ENCODE data around the gene HSPB8.

Gene HSPB8

DNA sequence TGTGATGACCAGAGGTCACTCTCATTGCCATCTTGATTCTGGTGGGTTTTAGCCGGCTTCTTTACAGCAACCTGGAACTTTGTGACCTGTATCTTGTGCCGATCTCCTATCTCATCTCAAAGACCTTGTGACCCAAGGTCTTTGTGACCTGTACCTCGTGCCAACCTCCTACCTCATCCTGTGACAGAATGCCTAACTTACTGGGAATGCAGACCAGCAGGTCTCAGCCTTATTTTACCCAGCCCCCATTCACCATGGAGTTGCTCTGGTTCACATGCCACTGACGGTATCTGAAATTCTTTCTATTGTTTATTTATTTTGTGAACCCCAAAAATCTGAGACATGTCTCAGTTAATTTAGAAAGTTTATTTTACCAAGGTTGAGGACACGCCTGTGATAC is 7.4 kb upstream of the HSPB8 start:
- DNase-seq: no peak

DNA sequence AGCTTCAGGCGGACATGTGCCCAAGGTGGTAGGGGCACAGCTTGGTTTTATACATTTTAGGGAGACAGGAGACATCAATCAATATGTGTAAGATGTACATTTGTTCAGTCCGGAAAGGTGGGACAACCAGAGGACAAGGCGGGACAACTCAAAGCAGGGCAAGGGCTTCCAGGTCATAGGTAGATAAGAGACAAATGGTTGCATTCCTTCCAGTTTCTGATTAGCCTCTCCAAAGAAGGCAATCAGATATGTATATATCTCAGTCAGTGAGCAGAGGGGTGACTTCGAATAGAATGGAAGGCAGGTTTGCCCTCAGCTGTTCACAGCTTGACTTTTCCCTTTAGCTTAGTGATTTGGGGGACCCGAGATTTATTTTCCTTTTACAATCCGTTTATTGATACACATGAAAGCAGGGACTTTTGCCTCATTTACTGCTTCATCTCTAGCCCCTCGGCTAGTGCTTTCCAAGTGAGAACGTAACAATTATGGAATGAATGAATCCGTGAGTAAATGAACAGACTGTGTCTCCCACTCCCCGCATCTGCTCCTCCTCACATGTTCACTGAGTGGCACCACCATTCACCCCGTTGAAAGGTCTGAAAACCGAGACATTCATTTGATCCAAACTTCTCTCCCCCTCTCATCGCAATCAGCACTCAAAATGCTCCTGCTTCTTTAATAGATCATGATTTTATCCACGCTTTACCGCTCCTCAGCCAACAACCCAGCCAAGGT is 6.9 kb upstream of the HSPB8 start:
- no peak for DNase-seq

DNA sequence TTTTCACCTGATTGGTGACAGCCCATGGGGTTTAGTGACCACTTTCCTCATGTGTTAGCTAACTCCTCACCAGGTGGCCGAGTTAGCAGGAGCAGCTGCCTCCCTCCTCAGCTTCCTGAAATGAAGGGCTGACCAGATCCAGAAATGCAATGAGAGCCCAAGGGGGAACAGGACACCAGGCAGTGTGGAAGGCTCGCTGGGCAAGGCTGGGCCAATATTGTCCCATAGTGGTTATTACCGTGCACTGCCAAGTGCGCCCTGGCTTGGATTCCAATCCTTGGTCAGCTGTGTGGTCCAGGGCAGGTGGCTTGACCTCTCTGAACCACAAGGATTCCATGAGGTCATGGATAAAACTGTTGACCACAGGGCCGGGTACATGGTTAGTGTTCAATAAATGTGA is 3.6 kb upstream of the HSPB8 start:
- no peak for DNase-seq

DNA sequence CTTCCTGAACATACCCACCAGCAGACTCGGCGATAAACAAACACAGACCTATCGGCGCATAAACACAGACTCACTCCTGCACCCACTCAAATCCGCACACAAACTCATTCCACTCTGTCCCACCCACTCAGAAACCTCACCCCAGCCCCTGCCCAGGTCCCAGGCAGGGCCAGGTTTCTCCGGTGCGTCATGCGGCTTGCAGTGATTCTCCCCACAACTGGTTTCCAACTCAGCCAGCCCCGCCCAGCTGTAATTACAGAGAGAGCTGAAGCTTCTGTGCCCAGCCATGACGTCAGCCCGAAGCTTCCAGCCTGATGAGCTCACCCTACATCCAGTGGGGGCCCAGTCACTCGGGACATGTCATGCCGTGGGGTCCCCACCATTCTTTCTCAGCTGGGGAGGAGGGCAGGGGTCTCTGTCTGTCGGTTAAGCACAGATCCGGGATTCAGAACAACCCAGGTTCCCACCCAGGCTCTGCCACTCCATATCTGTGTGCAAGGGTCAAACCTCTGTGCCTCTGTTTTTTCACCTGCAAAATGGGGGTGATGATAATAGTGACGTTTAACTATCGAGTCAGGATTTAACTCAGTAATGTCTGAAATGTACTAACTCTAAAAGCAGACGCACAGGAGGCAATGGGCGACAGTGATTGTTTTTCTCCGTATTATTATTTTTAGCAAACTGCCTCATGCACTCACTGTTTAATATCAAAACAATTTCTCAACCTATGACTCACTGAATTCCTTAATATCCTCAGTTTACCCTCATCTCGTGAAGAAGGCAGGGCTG is 2.3 kb upstream of the HSPB8 start:
- DNase-seq: peak; percentile 88

DNA sequence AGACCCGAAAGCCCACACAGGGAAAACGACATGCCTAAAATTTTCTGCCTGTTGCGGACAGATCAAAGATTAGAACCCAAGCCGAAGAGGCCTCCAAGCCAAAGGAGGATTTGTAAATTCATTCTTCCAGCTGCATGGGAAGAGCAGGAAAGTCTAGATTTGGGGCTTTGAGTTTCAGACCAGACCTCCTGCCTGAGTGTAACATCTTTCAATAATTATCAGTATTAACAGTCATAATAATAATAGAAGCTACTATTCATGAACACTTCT is 1.7 kb upstream of the HSPB8 start:
- DNase-seq: no peak

DNA sequence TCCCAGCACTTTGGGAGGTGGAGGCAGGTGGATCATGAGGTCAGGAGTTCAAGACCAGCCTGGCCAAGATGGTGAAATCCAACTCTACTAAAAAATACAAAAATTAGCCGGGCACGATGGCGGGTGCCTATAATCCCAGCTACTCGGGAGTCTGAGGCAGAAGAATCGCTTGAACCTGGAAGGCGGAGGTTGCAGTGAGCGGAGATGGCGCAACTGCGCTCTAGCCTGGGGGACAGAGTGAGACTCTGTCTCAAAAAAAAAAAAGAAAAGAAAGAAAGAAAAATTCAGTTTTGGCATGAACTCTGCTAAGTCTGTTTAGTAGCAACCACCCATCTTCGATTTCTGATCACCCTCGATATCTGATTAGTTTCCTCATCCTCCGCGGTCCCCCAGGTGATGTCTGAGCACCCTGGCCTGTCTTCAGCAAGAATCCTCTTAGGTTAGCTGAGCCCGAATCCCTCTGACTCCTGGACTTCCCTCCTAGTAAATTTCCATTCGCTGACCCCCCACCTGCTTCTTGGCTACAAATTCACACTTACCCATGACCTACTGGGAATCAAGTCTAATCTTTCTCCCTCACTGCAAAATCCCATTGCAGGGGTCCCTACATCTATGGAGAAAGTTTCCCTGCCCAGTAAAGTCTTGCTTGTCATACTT is 879 bp upstream of the HSPB8 start:
- DNase-seq: no peak

DNA sequence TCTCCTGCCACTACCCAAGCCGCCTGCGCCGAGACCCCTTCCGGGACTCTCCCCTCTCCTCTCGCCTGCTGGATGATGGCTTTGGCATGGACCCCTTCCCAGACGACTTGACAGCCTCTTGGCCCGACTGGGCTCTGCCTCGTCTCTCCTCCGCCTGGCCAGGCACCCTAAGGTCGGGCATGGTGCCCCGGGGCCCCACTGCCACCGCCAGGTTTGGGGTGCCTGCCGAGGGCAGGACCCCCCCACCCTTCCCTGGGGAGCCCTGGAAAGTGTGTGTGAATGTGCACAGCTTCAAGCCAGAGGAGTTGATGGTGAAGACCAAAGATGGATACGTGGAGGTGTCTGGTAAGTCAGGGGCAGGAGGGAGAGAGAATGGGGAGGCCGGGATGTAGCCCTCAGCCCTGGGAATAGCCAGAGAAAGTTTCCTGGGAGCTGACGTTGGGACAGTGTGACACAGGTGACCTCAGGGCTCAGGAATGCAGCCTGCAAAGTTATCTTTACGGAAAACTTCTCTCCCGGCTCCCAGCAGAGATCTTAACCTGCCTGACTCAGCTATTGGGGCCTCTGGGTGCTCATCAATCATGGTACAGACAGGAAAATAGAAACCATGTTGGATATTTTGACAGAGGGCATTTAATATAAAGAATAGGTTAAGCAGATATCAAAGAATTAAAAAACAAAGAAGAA is 747 bp downstream of the HSPB8 start:
- peak; percentile 72 for DNase-seq

DNA sequence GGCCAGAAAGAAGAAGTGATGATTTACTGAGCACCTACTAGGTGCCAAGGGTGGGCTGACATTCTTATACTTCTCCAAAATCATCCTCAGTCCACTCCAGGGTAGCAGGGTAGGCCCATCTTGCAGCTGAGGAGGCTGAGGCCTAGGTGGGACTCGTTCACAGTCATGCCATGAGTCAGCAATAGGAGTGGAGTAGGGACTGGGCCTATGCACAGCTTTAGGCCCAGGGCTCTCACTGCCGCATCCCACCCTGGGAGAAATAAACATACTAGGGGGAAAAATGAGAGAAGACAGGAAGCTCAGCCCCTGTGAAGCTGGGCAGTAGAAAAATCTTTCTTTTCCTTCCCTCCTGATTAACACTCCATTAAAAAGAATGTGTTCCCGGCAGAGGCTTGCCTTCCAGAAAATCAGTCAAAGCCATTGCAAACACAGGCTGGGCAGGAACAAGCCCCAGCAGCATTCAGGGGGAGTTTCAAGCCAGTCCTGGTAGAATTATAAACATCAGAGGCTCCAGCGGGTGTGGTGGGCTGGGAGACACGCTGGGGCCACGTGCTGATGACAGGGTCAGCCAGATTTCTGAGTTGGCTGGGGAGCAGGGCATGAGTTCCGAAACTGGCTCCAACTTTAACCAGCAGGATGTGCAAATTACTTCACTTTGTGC is 1.8 kb downstream of the HSPB8 start:
- DNase-seq: peak; percentile 52

DNA sequence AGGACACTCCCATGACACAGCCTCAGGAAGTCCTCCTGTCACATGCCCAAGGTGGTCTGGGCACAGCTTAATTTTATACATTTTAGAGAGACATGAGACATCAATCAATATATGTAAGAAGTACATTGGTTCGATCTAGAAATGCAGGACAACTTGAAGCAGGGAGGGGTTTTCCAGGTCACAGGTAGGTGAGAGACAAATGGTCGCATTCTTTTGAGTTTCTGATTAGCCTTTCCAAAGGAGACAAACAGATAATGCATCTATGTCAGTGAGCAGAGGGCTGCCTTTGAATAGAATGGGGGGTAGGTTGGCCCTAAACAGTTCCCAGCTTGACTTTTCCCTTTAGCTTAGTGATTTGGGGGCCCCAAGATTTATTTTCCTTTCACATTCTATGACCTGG is 2.5 kb downstream of the HSPB8 start:
- no peak for DNase-seq

DNA sequence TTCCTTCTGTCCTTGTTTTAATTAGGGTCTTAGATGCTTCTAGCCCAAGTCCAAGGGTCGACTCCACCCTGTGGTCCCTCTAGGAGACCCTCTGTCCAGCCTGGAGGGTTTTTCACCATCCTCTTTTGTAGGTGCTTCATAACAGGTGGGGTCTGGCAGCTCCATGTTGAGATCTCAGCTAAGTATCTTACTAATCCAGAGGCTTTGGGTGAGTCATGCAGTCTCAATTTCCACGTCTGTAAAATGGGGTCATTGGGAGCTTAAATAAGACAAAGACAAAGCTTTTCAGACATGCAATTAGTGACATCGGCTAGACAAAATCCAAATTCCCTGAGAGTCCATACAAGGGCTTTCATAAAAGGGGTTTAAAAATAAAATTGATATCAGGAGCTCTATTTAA is 3.2 kb downstream of the HSPB8 start:
- no peak for DNase-seq

DNA sequence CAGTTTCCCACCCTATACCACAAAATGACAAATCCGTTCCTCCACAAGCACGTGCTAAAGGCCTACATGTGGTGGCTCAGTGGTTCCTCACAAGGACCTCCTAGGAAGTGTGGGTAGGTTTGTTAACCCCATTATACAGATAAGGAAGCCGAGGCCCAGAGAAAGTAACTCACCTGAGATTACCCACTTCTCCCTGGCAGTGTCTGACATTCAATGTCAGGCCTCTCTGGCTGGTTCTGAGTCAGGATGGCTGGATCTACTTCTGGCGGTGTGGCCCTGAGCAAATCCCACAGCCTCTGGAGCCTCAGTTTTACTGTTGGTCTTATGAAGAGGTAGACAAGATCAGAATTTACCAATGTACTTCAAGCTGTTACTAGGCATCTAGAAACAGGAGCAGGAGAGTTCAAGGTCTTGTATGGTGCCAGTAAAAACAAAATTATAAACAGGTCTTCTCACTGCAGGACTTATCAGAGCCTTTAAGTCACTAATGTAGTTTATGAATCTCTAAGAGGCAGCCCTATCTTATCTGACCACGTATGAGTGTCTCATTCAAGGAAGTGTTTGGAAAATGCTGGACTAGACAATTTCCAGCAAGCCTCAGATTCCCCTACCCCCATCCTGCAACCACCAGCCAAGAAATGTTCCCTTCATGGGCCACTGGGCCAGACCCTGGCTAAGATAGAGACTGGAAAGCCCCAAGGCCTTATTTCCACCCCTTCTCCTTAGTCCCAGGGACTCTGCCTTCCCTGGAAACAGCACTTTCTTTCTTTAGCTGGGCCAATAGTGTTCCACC is 4.2 kb downstream of the HSPB8 start:
- DNase-seq: no peak

DNA sequence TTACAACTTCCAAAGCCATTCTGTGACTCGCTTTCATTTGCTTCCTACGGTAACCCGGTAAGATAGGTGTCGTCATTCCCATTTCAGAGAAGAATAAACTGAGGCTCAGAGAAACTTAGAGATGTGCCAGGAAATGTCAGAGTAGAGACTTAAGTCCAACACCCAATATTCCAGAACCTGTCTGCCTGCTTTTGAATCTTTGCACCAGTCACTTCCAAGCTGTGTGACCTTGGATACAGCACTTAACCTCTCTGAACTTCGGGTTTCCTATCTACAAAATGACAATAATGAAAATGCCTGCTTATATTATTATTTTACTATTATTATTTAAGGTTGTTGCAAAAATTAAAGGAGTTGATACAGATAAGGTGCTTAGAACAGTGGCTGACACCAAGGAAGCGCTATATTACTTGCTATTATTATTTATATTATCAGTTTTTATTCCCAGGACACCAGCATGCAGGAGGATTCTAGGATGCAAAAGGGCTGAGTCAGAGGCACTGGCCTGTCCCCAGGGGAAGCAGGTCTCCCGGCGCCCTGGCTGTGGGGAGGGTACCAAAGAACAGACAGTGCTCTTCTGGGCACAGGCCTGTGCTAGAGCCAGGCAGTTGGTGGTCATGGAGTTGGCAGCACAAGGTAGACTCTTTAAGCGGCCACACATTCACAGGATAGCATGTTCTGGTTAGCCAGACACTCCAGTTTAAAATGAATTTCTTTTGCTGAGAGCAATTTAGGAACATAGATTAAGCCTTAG is 5.4 kb downstream of the HSPB8 start:
- DNase-seq: no peak

DNA sequence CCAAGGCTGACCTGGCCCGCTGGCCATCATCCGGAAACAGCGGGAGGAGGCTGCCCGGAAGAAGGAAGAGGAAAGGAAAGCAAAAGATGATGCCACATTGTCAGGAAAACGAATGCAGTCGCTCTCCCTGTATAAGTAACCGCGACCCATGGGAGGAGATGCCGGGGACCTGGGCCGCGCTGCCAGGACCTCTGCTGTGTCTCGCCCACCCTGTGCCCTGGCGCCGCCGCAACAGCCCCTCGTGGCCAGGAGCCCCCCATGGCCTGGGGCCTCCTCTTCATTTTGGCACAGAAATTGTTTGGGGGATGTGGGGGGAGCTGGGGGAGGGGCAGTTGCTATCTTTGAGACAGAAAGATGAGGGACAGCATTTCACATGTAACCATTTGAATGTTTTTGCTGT is 16.5 kb downstream of the HSPB8 start:
- DNase-seq: no peak

DNA sequence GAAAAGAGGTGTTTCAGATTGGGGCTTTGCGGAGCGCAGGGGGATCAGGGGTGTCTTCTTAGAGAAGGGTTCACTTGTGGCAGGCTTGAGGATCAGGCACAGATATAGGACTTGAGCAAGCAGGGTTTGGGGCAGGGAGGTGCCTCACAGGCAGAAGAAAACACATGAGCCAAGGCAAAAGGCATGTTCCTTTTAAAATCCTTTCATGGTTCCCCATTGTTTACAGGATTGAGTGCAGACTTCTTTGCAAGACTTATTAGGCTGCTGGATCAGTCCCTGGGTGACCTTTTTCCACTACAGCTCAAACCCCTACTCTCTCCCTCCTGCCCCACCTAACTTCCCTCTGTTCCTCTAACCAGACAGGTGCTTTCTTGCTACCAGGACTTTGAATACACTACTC is 19.7 kb downstream of the HSPB8 start:
- no peak for DNase-seq

DNA sequence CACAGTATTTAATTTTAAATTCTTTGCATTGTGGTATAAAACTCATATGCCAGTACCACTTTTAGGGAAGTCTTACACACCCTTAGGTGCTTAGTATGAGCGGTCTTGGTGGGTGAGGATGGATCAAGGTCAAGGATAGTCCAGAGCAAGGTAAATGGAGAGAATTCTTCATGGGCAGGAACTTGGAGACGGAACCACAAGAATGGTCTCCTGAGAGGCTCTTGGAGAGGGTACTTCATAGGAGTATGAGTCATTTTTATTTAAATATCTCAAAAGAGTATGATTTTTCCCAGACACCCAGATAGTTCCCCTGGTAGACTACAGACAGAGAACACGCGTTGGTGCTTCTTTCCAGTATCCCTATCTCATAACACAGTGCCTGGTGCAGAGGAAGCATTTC is 21.9 kb downstream of the HSPB8 start:
- DNase-seq: no peak

DNA sequence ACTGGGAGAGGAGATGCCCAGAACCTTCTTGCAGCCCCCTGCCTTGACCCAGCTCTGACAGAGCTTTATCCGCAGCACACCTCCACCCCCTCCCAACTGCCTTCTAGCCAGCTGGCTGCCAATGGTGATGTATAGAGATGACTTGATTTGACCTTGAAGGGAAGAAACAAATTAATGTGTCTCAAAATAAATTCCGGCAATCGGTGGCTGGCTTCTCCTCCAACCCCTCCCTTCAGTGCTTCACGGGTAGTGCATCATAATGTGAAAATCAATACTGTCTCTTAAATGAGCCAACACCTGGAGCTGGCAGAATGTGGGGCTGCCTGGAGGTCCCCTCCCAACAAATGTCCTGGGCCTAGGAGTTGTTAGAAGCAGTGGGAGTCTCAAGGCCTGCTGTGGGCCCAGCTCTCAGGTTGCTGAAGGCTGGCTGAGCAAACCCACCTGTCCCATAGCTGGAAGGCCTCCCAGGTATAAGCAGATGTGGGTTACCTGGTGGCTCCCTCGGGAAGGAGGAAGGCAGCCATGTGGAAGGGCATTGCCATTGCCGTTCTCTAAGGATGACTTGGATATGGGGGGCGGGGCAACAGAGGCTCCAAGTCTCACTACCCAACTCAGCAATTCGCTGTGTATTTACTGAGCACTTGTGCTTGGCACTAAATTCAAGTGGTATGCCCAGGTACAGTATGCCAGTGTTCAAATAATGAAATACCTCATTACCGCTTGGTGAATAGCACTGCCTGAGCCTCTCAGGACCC is 23.2 kb downstream of the HSPB8 start:
- DNase-seq: no peak

DNA sequence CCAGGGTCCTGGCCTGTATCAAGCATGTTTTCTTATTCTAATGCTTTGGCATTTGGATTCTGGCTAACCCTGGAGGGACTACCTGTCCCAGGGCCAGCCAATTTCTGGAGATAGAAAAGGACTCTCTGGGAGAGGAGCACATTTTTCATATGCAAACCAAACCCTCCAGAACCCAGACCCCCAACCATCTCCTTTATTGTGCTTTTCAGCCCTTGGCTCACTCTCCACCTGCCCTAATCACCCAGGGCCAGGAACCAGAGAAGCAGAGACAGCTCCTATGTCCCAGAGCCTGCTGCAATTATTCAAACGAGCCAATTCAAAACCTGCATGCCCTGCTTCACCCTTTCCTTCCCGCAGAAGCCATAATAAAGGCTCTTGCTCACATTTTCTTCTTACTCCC is 23.8 kb downstream of the HSPB8 start:
- DNase-seq: no peak

DNA sequence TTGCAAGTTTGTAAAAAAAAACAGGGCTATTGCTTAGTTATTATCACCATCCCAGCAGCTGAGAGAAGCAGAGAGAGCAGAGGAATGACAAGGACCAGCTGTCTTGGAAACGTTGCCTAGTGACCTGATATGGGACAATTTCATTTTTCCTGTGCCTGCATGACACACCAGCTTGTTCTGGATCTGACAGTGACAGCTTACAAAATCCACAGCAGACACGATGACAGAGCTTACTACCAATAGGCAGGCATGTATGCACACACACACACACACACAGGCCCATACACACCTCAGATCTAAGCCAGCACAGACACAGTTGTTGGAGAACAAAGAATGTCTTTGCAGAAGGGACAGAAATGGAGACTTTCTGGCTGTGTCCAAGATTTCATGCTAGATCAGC is 25.4 kb downstream of the HSPB8 start:
- DNase-seq: no peak

DNA sequence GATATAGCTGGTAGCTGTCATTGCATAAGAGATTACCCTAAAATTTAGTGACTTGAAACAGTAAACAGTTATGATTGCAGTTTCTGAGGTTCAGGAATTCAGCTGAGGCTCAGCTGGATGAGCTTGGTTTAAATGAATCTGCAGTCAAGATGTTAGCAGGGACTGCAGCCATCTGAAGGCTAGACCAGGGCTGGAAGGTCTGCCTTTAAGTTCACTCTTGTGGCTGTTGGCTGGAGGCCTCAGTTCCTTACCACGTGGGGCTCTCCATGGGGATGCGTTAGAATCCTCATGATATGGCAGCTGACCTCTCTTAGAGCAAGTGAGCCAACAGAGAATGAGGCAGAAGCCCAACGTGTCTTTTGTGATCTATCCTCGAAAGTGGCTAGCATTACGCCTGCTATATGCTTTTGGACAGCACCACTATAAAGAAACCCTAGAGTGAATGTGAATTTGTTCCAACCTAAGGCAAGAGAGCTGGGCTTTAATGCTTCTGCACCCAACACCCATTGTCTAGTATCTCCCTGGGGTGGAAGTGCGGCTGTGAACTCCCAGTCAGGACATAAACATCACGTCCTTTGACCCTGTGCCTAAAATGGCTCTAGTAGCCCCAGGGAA is 26.0 kb downstream of the HSPB8 start:
- no peak for DNase-seq
